HAP-1 (cell line): ENCODE data around the gene PTGES.
"Not testable (repeated sequence)": the region's sequence is repeated elsewhere in the genome, so short reads cannot be mapped to it uniquely, and the experiment has no call there.

Experiments used
- DNase-seq, 2 experiments: peaks; one replicate each; pipeline ENCODE4 v3.0.0-alpha.2; 2016 to 2020; ENCODE audit warnings: low spot score in 2 of 2
- H3K27me3 ChIP-seq: fragments of 250-450 bp; sonication (Bioruptor Pico); 2 replicates; pipeline ENCODE4 v1.5.1; 2020; ENCODE audit warnings: low read depth, mild to moderate bottlenecking, moderate library complexity
- H3K36me3 ChIP-seq: fragments of 250-450 bp; sonication (Bioruptor Pico); replicated peaks from 2 replicates; pipeline ENCODE4 v1.5.1; 2020; ENCODE audit warnings: mild to moderate bottlenecking
- H3K4me1 ChIP-seq: fragments of 250-450 bp; sonication (Bioruptor Pico); 2 replicates; pipeline ENCODE4 v1.5.1; 2020; ENCODE audit warnings: mild to moderate bottlenecking
- H3K4me3 ChIP-seq: fragments of 250-450 bp; sonication (Bioruptor Pico); 2 replicates; pipeline ENCODE4 v1.5.1; 2020; ENCODE audit warnings: mild to moderate bottlenecking, moderate library complexity
- H3K9me3 ChIP-seq: fragments of 250-450 bp; sonication (Bioruptor Pico); 2 replicates; pipeline ENCODE4 v1.5.1; 2020; ENCODE audit warnings: mild to moderate bottlenecking, moderate library complexity
- in situ Hi-C: fragments of 300-500 bp; cut with MboI; formaldehyde crosslinking; loops from 3 replicates; pipeline ENCODE4 v1.14.3; 2020; ENCODE audit warnings: low sequenced_read_pairs, inconsistent platforms, mixed read lengths

Gene PTGES

DNA sequence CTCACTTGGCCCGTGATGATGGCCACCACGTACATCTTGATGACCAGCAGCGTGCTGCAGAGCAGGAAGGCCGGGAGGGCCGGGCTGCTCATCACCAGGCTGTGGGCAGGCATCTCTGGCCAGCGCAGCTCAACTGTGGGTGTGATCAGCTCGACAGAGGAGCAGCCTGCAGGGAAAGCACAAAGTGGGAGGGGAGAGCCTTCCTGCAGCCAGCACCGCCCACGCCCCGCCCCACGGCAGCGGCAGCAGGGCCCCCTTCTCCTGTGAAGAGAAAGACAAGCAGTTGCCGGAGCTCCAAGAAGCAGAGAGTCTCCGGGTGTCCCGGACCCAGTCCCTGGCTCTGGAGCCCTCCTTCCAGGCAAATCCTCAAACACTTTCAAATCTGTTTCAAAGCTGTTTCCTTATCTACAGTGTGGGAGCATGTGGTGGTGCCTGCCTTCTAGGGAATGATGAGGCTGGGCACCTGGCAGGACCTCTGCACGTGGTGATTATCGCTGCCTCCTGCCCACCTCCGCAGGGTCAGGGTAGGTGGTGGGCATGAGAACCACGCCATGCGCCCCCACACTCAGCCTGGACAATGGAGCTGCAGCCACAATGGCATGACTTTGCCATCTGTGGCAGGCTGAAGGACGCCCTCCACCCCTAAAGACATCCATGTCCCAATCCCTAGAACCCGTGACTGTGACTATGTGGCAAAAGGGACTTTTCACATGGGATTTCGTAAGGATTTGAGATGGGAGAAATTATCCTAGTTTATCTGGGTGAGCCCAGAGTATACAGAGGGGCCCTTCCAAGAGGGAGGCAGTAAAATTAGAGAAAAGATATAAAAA is at the start of gene PTGES:
Gene PTGES, minus strand, starts transcription at position 143 of the 830 bp plus-strand sequence. Its CDS starts 30 bp downstream, at position 113.
- Histone ChIP-seq H3K4me1 (peaks cover 10% of the 10 kb centered on the region), H3K4me3 (peak within 1 kb of the TSS; percentile 14), H3K27me3 (no peaks in the 10 kb centered on the region; the same call in 1 of the 2 replicates), H3K9me3 (no peaks in the 10 kb centered on the region), H3K36me3 (no peaks in the 10 kb centered on the region)
- peak; percentile 61 to 87 for DNase-seq
- in situ Hi-C loops = no loop called here

- no peaks in the 10 kb centered on the region for H3K9me3 ChIP-seq
- no peak for DNase-seq
- H3K4me3 ChIP-seq = no peak overlapping the region
- H3K36me3 ChIP-seq = peaks cover 5% of the 10 kb centered on the region
- H3K4me1 ChIP-seq = peaks cover 8% of the 10 kb centered on the region
- in situ Hi-C loops = no loop called here
- no peaks in the 10 kb centered on the region for H3K27me3 ChIP-seq
These were observed 48.7 kb upstream of the PTGES start for GRCh38 chr9:129801504-129801903.

- H3K4me1 ChIP-seq = peaks cover 6% of the 10 kb centered on the region
- no peak overlapping the region for H3K4me3 ChIP-seq
- in situ Hi-C loops = no loop called here
- DNase-seq = peak in 1 of 2 experiments; percentile 21
- H3K27me3 ChIP-seq = peaks cover 16% of the 10 kb centered on the region
- H3K36me3 ChIP-seq = no peaks in the 10 kb centered on the region
- no peaks in the 10 kb centered on the region for H3K9me3 ChIP-seq
These were observed 46.1 kb upstream of the PTGES start for GRCh38 chr9:129798973-129799372.

- DNase-seq, H3K4me1 ChIP-seq, in situ Hi-C loops: not testable (repeated sequence)
These were observed 43.2 kb upstream of the PTGES start for GRCh38 chr9:129796029-129796428.

GRCh38 chr9:129794549-129794948 is 41.7 kb upstream of the PTGES start:
- in situ Hi-C loops = no loop called here
- H3K27me3 ChIP-seq = peaks cover 16% of the 10 kb centered on the region
- no peak overlapping the region for H3K4me3 ChIP-seq
- peaks cover 5% of the 10 kb centered on the region; the same call in 1 of the 2 replicates for H3K4me1 ChIP-seq
- no peaks in the 10 kb centered on the region for H3K9me3 ChIP-seq
- no peak for DNase-seq
- no peaks in the 10 kb centered on the region for H3K36me3 ChIP-seq

More at GRCh38 chr9:129796029-129796428, 43.2 kb upstream of the PTGES start:
- not testable (repeated sequence) for H3K4me3 ChIP-seq, H3K36me3 ChIP-seq, H3K9me3 ChIP-seq
- H3K27me3 ChIP-seq = peaks cover 16% of the 10 kb centered on the region

- in situ Hi-C loops = no loop called here
- H3K4me3 ChIP-seq = no peak overlapping the region
- no peaks in the 10 kb centered on the region for H3K9me3 ChIP-seq
- no peak for DNase-seq
- no peaks in the 10 kb centered on the region for H3K4me1 ChIP-seq
- peaks cover 16% of the 10 kb centered on the region for H3K27me3 ChIP-seq
- H3K36me3 ChIP-seq = no peaks in the 10 kb centered on the region
These were observed 33.6 kb upstream of the PTGES start for GRCh38 chr9:129786481-129786880.

DNA sequence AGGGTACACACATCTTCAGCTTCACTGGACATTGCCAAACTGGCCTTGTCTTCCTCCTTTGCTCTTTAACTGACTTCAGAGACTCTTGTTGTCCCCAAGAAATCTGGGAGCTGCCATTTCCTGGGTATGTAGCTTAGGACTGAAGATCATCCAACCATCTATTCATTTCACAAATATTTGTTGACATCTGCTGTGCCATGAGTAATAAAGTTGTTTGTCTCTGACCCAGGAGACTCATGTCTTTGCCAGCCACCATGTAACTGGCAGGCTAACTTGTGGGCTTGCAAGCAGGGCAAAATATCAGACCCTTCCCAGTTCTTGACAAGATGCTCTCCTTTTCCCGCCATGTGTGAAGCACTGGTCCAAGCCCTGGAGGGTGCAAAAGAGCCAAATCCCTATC is 33.0 kb upstream of the PTGES start:
- no peaks in the 10 kb centered on the region for H3K36me3 ChIP-seq
- H3K4me3 ChIP-seq = no peak overlapping the region
- H3K4me1 ChIP-seq = no peaks in the 10 kb centered on the region
- H3K27me3 ChIP-seq = peaks cover 16% of the 10 kb centered on the region
- no peak for DNase-seq
- H3K9me3 ChIP-seq = no peaks in the 10 kb centered on the region
- in situ Hi-C loops = no loop called here

DNA sequence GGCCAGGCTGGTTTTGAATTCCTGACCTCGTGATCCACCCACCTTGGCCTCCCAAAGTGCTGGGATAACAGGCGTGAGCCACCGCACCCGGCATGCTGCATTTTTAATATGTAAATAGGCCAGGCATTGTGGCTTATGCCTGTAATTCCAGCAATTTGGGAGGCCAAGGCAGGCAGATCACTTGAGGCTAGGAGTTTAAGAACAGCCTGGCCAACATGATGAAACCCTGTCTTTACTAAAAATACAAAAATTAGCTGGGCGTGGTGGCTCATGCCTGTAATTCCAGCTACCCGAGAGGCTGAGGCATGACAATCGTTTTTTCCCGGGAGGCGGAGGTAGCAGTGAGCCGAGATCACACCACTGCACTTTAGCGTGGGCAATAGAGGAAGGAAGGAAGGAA is 32.1 kb upstream of the PTGES start:
- in situ Hi-C loops = loop anchor here (5.0 kb wide), 3 partner anchors 58 to 653 kb away; partner anchors contain the start of gene ASB6
- not testable (repeated sequence) for H3K4me1 ChIP-seq, H3K36me3 ChIP-seq, H3K9me3 ChIP-seq, DNase-seq, H3K4me3 ChIP-seq
- H3K27me3 ChIP-seq = peaks cover 16% of the 10 kb centered on the region

DNA sequence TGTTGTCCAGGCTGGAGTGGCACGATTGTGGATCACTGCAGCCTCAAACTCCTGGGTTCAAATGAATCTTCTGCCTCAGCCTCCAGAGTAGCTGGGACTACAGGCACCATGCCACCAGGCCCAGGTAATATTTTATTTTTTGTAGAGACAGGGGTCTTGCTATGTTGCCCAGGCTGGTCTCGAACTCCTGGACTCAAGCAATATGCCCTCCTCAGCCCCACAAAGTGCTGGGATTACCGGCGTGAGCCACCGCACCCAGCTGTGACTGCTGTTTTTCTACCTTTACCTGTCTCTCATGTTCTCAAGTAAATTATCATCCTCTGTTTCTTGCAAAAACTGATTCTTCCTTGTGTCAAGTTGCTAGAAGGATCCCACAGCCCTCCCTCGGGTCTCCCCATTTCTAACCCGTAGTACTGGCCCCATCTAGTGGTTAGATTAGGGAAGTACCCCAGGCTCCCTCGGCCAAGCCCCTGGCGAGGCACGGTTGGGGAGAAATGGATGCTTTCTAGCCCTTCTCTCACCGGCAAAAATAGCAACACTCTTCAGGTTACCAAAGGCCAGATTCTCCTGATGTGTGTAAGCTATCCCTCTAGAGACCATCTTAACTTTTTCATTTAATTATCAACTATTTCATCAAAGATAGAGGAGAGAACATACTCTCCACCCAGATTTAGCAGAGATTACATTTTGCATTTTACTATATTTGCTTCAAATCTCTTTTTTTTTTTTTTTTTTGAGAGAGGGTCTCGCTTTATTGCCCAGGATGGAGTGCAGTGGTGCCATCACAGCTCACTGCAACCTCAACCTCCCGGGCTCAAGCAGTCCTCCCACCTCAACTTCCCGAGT is 30.9 kb upstream of the PTGES start:
- no peaks in the 10 kb centered on the region for H3K36me3 ChIP-seq
- H3K27me3 ChIP-seq = peaks cover 16% of the 10 kb centered on the region
- no peak overlapping the region for H3K4me3 ChIP-seq
- in situ Hi-C loops = loop anchor here (5.0 kb wide), 3 partner anchors 56 to 651 kb away; partner anchors contain the start of gene ASB6
- H3K9me3 ChIP-seq = no peaks in the 10 kb centered on the region
- peak; percentile 64 to 84 for DNase-seq
- H3K4me1 ChIP-seq = no peaks in the 10 kb centered on the region

GRCh38 chr9:129781981-129782380 is 29.1 kb upstream of the PTGES start:
- peaks cover 10% of the 10 kb centered on the region for H3K27me3 ChIP-seq
- in situ Hi-C loops = loop anchor here (5.0 kb wide), 3 partner anchors 55 to 650 kb away; partner anchors contain the start of gene ASB6

DNA sequence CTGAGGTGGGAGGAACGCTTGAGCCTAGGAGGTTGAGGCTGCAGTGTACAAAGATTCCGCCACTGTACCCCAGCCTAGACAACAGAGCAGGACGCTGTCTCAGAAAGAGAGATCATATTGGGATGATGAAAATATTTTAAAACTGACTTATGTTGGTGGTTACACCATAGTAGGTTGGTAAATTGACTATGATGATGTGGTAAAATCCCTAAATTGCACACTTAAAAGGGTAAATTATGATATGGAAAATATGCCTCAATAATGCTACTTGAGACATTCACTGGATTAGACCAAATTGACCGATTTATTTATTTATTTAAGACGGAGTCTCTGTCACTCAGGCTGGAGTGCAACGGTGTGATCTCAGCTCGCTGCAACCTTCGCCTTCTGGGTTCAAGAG is 28.3 kb upstream of the PTGES start:
- H3K4me3 ChIP-seq = no peak overlapping the region
- in situ Hi-C loops = loop anchor here (5.0 kb wide), 3 partner anchors 54 to 649 kb away; partner anchors contain the start of gene ASB6
- no peaks in the 10 kb centered on the region for H3K9me3 ChIP-seq
- DNase-seq = no peak
- no peaks in the 10 kb centered on the region for H3K4me1 ChIP-seq
- H3K36me3 ChIP-seq = no peaks in the 10 kb centered on the region
- peaks cover 3% of the 10 kb centered on the region for H3K27me3 ChIP-seq

More at GRCh38 chr9:129781981-129782380, 29.1 kb upstream of the PTGES start:
- H3K4me3 ChIP-seq = no peak overlapping the region
- DNase-seq = no peak
- no peaks in the 10 kb centered on the region for H3K9me3 ChIP-seq
- no peaks in the 10 kb centered on the region for H3K36me3 ChIP-seq
- no peaks in the 10 kb centered on the region for H3K4me1 ChIP-seq

DNA sequence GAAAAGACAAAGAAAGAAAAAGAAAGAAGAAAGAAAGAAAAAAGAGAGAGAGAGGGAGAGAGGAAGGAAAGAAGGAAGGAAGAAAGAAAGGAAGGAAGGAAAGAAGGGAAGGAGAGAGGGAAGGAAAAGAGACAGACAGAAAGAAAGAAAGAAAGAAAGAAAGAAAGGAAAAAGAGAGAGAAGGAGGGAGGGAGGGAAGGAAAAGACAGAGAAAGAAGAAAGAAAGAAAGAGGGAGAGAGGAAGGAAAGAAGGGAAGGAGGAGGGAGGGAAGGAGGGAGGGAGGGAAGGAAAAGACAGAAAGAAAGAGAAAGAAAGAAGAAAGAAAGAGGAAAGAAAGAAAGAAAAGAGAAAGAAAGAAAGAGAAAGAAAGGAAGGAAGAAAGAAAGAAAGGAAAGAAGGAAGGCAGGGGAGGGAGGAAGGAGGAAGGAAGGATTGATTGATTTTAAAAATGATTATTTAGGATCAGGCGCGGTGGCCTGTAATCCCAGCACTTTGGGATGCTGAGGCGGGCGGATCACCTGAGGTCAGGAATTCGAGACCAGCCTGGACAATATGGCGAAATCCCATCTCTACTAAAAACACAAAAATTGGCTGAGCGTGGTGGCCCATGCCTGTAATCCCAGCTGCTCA is 26.8 kb upstream of the PTGES start:
- H3K9me3 ChIP-seq = no peaks in the 10 kb centered on the region
- H3K4me3 ChIP-seq = no peak overlapping the region
- in situ Hi-C loops = loop anchor here (5.0 kb wide), 3 partner anchors 52 to 647 kb away; partner anchors contain the start of gene ASB6
- no peaks in the 10 kb centered on the region for H3K4me1 ChIP-seq
- no peaks in the 10 kb centered on the region for H3K27me3 ChIP-seq
- DNase-seq = no peak
- no peaks in the 10 kb centered on the region for H3K36me3 ChIP-seq

GRCh38 chr9:129778469-129778868 is 25.6 kb upstream of the PTGES start:
- no peaks in the 10 kb centered on the region for H3K27me3 ChIP-seq

More at GRCh38 chr9:129778469-129778868, 25.6 kb upstream of the PTGES start:
- no peak for DNase-seq
- Histone ChIP-seq H3K4me1 (no peaks in the 10 kb centered on the region), H3K9me3 (no peaks in the 10 kb centered on the region), H3K36me3 (no peaks in the 10 kb centered on the region), H3K4me3 (no peak overlapping the region)
- in situ Hi-C loops = no loop called here
